GM21423 (cell line): Measurements from ENCODE around the gene PHF1.
"Not testable (repeated sequence)": the region's sequence is repeated elsewhere in the genome, so short reads cannot be mapped to it uniquely, and the experiment has no call there.

Experiments used
- ATAC-seq: cut with Tn5 transposase; IDR thresholded peaks from one replicate; pipeline ENCODE4 v1.9.1; 2021; ENCODE audit warnings: mild to moderate bottlenecking, moderate library complexity; ENCODE audit not compliant: unreplicated experiment

The PHF1 gene

GRCh38 chr6:33391278-33391921, 19.4 kb upstream of the PHF1 start, which contains the start of gene KIFC1:
Gene KIFC1 (plus strand): TSS chr6:33391823. CDS start chr6:33391986, 163 bp downstream.
- ATAC-seq: peak; percentile 86

GRCh38 chr6:33391922-33392594, 18.8 kb upstream of the PHF1 start:
- peak; percentile 15 for ATAC-seq

GRCh38 chr6:33392595-33392948, 18.2 kb upstream of the PHF1 start:
- no peak for ATAC-seq

GRCh38 chr6:33392979-33393378, 17.8 kb upstream of the PHF1 start:
- no peak for ATAC-seq

- ATAC-seq: no peak
Observed at GRCh38 chr6:33397541-33397940, 13.3 kb upstream of the PHF1 start.

GRCh38 chr6:33398601-33399000, 12.2 kb upstream of the PHF1 start:
- ATAC-seq: not testable (repeated sequence)

- not testable (repeated sequence) for ATAC-seq
Observed at GRCh38 chr6:33399881-33400280, 10.9 kb upstream of the PHF1 start.

GRCh38 chr6:33404884-33405283, 5.9 kb upstream of the PHF1 start:
- no peak for ATAC-seq

- no peak for ATAC-seq
Observed at GRCh38 chr6:33405386-33405940, 5.4 kb upstream of the PHF1 start.

GRCh38 chr6:33406126-33406525, 4.7 kb upstream of the PHF1 start:
- ATAC-seq: no peak

- ATAC-seq: no peak
Observed at GRCh38 chr6:33407132-33407718, 3.6 kb upstream of the PHF1 start.

GRCh38 chr6:33410050-33410710, 634 bp upstream of the PHF1 start:
- ATAC-seq: peak; percentile 80

GRCh38 chr6:33411632-33412005, 805 bp downstream of the PHF1 start:
- ATAC-seq: no peak

- ATAC-seq: no peak
Observed at GRCh38 chr6:33412140-33413009, 1.6 kb downstream of the PHF1 start.

GRCh38 chr6:33413241-33414120, 2.7 kb downstream of the PHF1 start:
- no peak for ATAC-seq

- ATAC-seq: no peak
Observed at GRCh38 chr6:33414592-33415271, 3.9 kb downstream of the PHF1 start.

- ATAC-seq: no peak
Observed at GRCh38 chr6:33415831-33416230, 5.0 kb downstream of the PHF1 start.

GRCh38 chr6:33416386-33417127, 5.7 kb downstream of the PHF1 start:
- ATAC-seq: no peak
